CD4-positive, alpha-beta T cell (primary cell): ENCODE data around the gene ADCY4. TPM values are rescaled to one million over a fixed set of nuclear protein-coding genes. Genes with fewer than 3 reads are reported as not detected.
"Not testable (repeated sequence)": the region's sequence is repeated elsewhere in the genome, so short reads cannot be mapped to it uniquely, and the experiment has no call there.

Experiments used
- ATAC-seq: fragments of 200-7000 bp; cut with Tn5 transposase; one replicate; pipeline ENCODE4 v1.10.0; 2022; ENCODE audit warnings: mild to moderate bottlenecking; ENCODE audit not compliant: poor library complexity
- CTCF ChIA-PET: fragments of 350-600 bp; sonication (Branson Sonifier 250); formaldehyde crosslinking; loops from one replicate; lab custom pipeline; 2021; ENCODE audit warnings: antibody characterized with exemption, inconsistent platforms; lab: Charles Lee
- POLR2A ChIA-PET: fragments of 350-600 bp; sonication (Branson Sonifier 250); formaldehyde crosslinking; loops from one replicate; lab custom pipeline; 2021; ENCODE audit warnings: antibody characterized with exemption, inconsistent platforms; lab: Charles Lee
- DNase-seq, 14 experiments: peaks; one replicate each; pipeline ENCODE4 v3.0.0-alpha.2; 2013 to 2020; ENCODE audit warnings: mixed read lengths in 2 of 14
- H3K27ac ChIP-seq, 2 donors: one replicate each; pipeline versions ENCODE4 v1.5.1 to v1.7.0; 2013; ENCODE audit warnings: low read length in 2 of 2, low read depth in 1 of 2, mild to moderate bottlenecking in 1 of 2
- H3K27me3 ChIP-seq, 2 experiments: 1 replicate in 1 of 2; 2 replicates in 1 of 2; pipeline versions ENCODE4 v1.6.1 to v1.7.0; 2013; ENCODE audit warnings: low read length in 2 of 2, control low read depth in 1 of 2, mild to moderate bottlenecking in 1 of 2, moderate library complexity in 1 of 2; ENCODE audit not compliant: insufficient read depth in 2 of 2, control insufficient read depth in 1 of 2
- H3K36me3 ChIP-seq: one replicate; pipeline ENCODE4 v1.6.1; 2013; ENCODE audit warnings: low read length, control low read depth; ENCODE audit not compliant: insufficient read depth
- H3K4me1 ChIP-seq: one replicate; pipeline ENCODE4 v1.6.1; 2013; ENCODE audit warnings: low read length, control low read depth; ENCODE audit not compliant: insufficient read depth
- H3K4me3 ChIP-seq: one replicate; pipeline ENCODE4 v1.5.1; 2013; ENCODE audit warnings: mild to moderate bottlenecking, low read length, moderate library complexity
- H3K9me3 ChIP-seq, 2 experiments: 1 replicate in 1 of 2; 2 replicates in 1 of 2; pipeline versions ENCODE4 v1.6.1 to v1.7.0; 2013; ENCODE audit warnings: low read length in 2 of 2, mild to moderate bottlenecking in 2 of 2, control low read depth in 1 of 2, moderate library complexity in 1 of 2; ENCODE audit not compliant: control insufficient read depth in 1 of 2, insufficient read depth in 1 of 2
- H3K27ac Mint-ChIP-seq: one replicate; pipeline ENCODE4 v1.8.0; 2020; ENCODE audit warnings: mixed read lengths
- H3K27me3 Mint-ChIP-seq: one replicate; pipeline ENCODE4 v1.8.0; 2021; ENCODE audit warnings: mixed read lengths
- H3K36me3 Mint-ChIP-seq: one replicate; pipeline ENCODE4 v1.8.0; 2021; ENCODE audit warnings: low read depth, mixed read lengths
- H3K4me1 Mint-ChIP-seq: one replicate; pipeline ENCODE4 v1.8.0; 2021; ENCODE audit warnings: low read depth, mixed read lengths
- H3K4me3 Mint-ChIP-seq: one replicate; pipeline ENCODE4 v1.8.0; 2020; ENCODE audit warnings: mild to moderate bottlenecking, mixed read lengths
- H3K9me3 Mint-ChIP-seq: one replicate; pipeline ENCODE4 v1.8.0; 2020; ENCODE audit warnings: mixed read lengths
- CTCF ChIP-seq: fragments of 200-600 bp; IDR thresholded peaks from one replicate; pipeline ENCODE4 v1.8.0; 2022; ENCODE audit warnings: antibody characterized with exemption, mild to moderate bottlenecking
- intact Hi-C, 2 experiments: fragments of 100-400 bp; cut with DNase I in 1 of 2; cut with micrococcal nuclease in 1 of 2; formaldehyde crosslinking; loops; one replicate each; pipeline versions ENCODE4 v1.15.1 to v1.9.0; 2023 to 2025; cut with DNase I, micrococcal nuclease
- total RNA-seq, 174 experiments: library from RNA in 2 of 174; stranded (reverse) in 2 of 174; gene quantifications; one replicate each; pipeline ENCODE4 v1.2.3 and lab custom pipeline; 2021 to 2026

The ADCY4 gene
- total RNA-seq, 2 experiments from 2014 or later, result 4.7 to 5.9 TPM

GRCh38 chr14:24355009-24355408, 20.1 kb upstream of the ADCY4 start:
- Mint-ChIP-seq H3K27ac (no peak overlapping the region), H3K4me3 (no peak overlapping the region), H3K36me3 (no peaks in the 10 kb centered on the region), H3K9me3 (no peaks in the 10 kb centered on the region), H3K4me1 (no peaks in the 10 kb centered on the region), H3K27me3 (peaks cover 55% of the 10 kb centered on the region)
- intact Hi-C loops, result no loop called here
- Histone ChIP-seq H3K27ac (no peak overlapping the region), H3K4me1 (no peaks in the 10 kb centered on the region), H3K4me3 (no peak overlapping the region), H3K36me3 (no peaks in the 10 kb centered on the region), H3K9me3 (peaks cover 0 to 2% of the 10 kb centered on the region in 2 experiments), H3K27me3 (peaks cover 20 to 29% of the 10 kb centered on the region in 2 experiments)
- no peak for TF ChIP-seq CTCF
- DNase-seq (no peak), ATAC-seq (no peak)
- CTCF ChIA-PET, result interaction anchor here (1.1 kb wide), 1 partner anchor 12 kb away, joined by 3 read pairs; no protein-coding TSS in a partner anchor
- POLR2A ChIA-PET, result no interaction called here

GRCh38 chr14:24354482-24354825, 19.6 kb upstream of the ADCY4 start:
- intact Hi-C loops, H3K27ac Mint-ChIP-seq, H3K9me3 ChIP-seq, ATAC-seq, H3K4me3 Mint-ChIP-seq, H3K4me1 ChIP-seq, H3K4me3 ChIP-seq, H3K9me3 Mint-ChIP-seq, H3K27ac ChIP-seq, DNase-seq, POLR2A ChIA-PET, H3K36me3 Mint-ChIP-seq, H3K36me3 ChIP-seq, H3K4me1 Mint-ChIP-seq: not testable (repeated sequence)
- peaks cover 18 to 24% of the 10 kb centered on the region in 2 experiments for H3K27me3 ChIP-seq
- H3K27me3 Mint-ChIP-seq, result peaks cover 56% of the 10 kb centered on the region
- CTCF ChIA-PET, result interaction anchor here (1.1 kb wide), 1 partner anchor 11 kb away, joined by 3 read pairs; no protein-coding TSS in a partner anchor

DNA sequence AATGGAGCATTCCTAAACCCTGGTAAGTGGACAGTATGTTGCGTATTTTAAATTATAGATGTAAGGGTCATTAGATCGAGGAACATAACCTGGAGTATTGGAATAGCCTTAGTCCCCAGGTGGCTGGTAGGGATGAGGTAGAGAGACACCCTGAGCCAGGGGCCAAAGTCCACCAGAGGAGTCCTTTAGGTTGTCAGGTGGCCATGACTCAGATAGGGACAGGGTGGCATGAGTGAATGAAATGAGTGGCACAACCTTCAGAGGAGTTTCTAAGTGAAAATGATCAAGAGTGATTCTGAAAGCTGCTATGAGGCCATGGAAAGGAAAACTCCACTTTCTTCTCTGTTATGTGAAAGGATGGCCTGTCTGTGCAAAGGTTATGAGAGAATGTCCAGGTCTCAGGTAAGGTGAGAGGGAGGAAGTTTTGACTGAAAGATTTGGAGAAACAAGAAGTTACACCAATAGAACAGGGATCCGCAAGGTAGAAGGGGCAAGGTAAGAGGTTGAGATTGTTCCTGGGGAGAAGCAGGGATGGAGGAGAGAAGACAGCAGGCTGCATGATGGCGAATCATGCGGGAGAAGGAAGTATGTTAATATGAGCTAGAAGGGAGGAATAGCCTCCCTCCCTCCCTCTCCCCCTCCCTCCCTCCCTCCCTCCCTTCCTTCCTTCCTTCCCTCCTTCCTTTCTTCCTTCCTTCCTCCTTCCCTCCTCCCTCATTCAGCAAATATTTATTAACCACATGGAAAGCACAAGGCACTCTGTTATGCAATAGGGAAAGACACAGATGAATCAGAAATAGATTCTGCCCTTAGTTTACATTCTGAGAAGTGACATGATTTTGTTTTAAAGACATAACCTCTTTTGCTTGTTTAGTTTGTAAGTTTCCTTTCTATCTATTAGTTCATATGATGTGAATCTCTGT, 18.9 kb upstream of the ADCY4 start:
- no peak overlapping the region for H3K4me3 Mint-ChIP-seq
- H3K4me1 Mint-ChIP-seq, result no peaks in the 10 kb centered on the region
- Histone ChIP-seq H3K27ac (no peak overlapping the region), H3K4me1 (no peaks in the 10 kb centered on the region), H3K36me3 (no peaks in the 10 kb centered on the region), H3K27me3 (peaks cover 18 to 24% of the 10 kb centered on the region in 2 experiments), H3K4me3 (no peak overlapping the region), H3K9me3 (no peaks in the 10 kb centered on the region)
- DNase-seq, result no peak
- peaks cover 59% of the 10 kb centered on the region for H3K27me3 Mint-ChIP-seq
- no peaks in the 10 kb centered on the region for H3K36me3 Mint-ChIP-seq
- POLR2A ChIA-PET, result no interaction called here
- intact Hi-C loops, result no loop called here
- H3K9me3 Mint-ChIP-seq, result no peaks in the 10 kb centered on the region
- TF ChIP-seq CTCF, result no peak
- ATAC-seq, result no peak
- CTCF ChIA-PET, result interaction anchor here (1.1 kb wide), 1 partner anchor 11 kb away, joined by 3 read pairs; no protein-coding TSS in a partner anchor
- no peak overlapping the region for H3K27ac Mint-ChIP-seq
